ENCODE results near the gene ACTG2.
"Not testable (repeated sequence)": the region's sequence is repeated elsewhere in the genome, so short reads cannot be mapped to it uniquely, and the experiment has no call there.

Gene ACTG2

DNA sequence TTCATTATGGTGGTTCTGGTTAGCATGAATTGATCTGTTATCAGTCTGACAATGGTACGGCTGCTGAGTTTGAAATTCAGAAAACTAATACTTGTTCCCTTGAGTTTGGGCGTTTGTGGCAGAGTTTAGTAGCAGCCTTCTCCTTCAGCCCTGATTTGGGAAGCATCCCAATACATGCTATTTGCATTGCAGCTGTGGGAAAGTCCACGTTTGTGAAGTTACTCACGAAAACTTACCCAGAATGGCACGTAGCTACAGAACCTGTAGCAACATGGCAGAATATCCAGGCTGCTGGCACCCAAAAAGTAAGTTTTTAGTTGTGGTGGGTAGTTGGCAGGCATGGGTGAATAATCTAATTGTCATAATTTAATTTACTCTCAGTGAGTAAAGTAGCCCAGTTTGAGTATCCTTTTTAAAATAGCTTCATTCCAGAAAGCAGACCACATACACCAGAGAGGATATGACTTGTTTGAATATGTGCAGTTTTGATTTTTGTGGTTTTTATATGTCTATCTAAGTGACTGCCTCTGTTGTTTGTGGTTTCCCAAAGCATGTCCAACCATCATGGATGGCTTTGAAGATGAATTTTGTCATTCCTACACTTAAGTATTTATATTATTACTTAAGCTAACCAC lies 46.0 kb downstream of the ACTG2 start:
- no peak for DNase-seq

DNA sequence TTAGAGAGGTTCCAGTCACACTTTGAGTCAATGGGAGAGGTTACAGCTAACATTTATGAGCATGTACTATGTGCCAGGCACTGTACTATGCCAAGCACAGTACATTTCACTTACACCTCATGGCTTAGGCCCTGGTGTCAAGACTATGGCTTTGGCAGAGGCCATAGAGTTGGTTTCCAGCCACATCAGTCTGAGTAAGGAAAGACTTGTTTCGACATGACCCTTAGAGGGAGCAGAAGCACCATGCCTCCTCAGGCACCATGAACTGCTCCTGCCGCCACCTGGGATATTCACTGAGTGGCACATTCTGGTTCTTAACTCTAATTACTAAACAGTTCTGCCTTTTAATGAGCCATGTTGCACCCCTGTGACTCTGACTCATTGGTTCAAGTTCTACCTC lies 46.6 kb downstream of the ACTG2 start:
- no peak for DNase-seq

- DNase-seq: not testable (repeated sequence)
Observed at GRCh38 chr2:73940066-73940465, 47.3 kb downstream of the ACTG2 start.

DNA sequence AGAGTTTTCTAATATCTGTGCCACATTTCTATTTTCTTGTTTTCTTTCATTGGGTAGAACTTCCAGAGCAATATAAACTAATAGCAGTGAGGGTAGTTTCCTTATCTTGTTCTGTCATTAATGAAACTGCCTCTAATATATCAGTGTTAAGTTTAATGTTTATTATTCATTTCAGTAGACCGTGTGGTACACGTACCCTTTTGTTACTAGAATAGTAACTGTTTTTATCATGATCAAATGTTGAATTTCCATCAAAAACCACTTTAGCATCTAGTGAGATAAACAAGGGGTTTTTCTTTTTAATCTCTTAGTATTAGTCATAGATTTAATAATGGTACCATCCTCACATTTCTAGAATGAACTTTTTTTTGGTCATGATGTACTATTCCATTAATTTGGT lies 49.9 kb downstream of the ACTG2 start:
- no peak for DNase-seq

DNA sequence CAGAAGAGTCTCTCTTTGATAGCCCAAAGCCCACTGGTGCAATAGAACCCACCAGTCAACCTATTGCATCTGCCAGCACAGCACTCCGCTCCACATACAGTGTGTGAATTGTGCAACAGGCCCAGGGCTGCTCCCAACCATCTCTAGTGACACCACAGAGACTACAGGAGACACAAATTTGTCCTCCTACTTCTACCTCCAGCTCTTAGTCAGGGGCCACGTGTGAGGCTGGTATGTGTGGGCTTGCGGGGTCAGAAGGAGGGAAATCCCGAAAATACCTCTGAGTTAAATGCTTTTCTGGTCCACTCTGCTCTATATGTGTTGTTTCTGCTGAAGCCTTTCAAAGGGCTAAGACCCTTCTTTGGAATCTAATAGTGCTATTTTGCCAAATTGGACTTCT lies 51.9 kb downstream of the ACTG2 start:
- no peak for DNase-seq

DNA sequence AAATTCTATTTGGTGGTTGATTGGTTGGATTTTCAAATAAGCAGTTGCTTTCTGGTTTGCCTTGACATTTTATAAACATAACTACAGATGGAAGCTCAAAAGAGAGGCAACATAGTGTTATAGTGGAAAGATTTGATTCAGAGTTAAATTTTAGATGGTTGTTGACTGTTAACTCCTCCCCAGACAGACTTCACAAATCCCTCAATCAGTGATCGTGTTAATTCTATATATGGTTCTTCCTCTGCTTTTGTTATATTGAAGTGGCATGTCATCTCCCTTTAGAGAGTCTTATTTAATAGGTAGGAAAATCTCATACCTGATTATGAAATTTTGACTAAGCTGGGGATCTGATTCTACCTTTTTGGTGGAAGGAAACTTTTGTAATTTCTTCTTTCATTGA lies 53.4 kb downstream of the ACTG2 start:
- DNase-seq: no peak

DNA sequence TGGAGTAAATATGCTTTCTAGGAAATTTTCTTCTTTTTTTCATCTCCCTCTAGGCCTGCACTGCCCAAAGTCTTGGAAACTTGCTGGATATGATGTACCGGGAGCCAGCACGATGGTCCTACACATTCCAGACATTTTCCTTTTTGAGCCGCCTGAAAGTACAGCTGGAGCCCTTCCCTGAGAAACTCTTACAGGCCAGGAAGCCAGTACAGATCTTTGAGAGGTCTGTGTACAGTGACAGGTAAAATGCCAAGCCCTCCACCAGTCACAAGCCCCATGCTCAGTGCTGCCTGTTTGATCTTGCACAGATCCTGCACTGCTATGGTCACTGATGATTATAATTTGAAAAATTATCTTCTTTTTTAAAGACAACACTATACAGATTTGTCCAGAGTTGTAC lies 53.9 kb downstream of the ACTG2 start:
- no peak for DNase-seq

DNA sequence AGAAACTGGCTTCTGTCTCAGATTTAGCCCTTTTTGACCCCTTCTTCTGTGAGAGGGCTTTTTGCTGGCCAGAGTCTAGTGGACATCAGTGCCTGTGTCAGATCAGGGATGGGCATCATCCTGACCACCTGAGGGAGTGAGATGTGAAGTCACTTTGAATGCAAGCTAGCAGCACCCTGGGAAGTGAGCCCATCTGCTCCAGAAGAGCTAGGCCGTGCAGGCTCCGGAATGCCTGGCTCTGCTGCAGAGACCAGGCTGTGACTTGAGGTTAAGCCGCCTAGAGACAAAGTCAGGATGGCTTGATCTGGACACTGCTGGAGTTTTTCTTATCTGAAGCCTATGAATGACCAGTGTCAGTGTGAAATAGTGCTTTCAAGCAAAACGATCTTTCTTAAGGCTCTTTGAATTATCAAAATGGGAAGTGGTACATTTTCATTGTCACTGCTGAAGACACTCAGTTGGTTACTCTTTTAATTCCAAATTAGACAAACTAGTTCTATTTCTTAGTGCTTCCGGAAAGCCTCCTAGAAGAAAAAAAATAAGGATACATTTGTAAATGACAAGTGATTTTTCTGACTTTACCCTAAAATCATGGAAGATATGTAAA lies 54.7 kb downstream of the ACTG2 start:
- no peak for DNase-seq

DNA sequence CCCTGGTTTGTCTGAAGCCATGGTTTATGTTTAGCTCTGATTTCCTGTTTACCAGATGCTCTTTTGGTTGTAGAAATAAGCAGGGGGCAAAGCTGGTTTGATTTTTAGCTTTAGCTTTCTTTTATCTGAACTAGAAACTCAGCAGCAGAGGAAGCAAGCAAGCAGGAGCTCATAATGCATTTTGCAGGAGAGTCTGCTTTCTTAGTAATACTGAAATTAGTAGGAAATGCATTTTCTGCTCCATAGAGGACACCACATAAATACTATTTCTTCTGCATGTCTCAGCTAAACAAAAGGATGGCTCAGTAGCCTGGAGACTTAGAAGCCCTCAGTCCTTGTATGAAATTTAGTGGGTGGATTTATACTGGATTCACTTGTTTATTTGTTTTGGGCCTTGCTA lies 57.0 kb downstream of the ACTG2 start:
- DNase-seq: no peak

GRCh38 chr2:73952499-73953446 lies 60.0 kb downstream of the ACTG2 start:
- DNase-seq: no peak

- no peak for DNase-seq
Observed at GRCh38 chr2:73956218-73956865, 63.5 kb downstream of the ACTG2 start.

GRCh38 chr2:73961274-73961673 lies 68.5 kb downstream of the ACTG2 start:
- DNase-seq: no peak

DNA sequence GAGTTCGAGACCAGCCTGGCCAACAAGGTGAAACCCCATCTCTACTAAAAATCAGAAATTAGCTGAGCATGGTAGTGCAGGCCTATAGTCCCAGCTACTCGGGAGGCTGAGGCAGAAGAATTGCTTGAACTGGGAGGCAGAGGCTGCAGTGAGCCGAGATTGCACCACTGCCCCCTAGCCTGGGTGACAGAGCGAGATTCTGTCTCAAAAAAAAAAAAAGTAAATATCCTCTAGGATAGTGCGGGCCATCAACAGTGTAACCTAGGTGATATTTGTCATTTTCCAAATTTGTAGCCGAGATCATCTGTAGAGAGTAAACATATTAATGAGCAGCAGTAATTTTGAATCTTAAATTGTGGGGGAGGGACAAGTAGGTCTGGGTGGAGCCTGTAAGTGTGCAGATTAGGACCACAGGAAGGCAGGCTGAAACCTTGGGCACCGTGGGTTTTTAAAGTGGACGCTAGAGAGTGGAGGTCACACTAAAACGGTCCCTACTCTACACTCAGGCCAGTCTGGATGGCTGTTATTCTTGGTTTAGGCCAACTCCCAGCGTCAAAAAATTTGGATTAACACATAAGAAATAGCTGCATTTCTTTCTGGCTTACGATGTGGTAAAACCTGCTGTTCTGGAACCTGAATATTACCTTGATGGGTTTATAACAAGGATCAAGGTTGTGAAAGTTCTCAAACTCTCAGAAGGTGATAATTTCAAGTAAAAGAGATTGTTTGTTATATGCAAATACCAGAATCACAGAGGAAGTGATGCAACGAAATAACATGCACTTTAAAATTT lies 69.2 kb downstream of the ACTG2 start:
- DNase-seq: no peak

DNA sequence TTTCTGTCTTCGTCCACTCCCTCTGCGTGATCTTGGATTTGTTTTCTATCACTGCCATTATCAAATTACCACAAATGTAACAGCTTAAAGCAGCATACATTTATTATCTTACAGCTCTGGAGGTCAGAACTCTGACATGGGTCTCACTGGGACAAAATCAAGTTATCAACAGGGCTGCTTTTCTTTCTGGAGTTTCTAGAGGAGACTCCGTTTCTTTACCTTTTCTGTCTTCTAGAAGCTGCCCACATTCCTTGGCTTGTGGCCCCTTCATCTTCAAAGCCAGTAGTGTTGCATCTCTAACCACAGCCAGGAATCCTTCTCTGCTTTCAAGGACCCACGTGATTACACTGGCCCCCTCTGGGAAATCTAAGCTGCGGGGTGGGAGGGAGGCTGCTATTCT lies 70.0 kb downstream of the ACTG2 start:
- DNase-seq: no peak

DNA sequence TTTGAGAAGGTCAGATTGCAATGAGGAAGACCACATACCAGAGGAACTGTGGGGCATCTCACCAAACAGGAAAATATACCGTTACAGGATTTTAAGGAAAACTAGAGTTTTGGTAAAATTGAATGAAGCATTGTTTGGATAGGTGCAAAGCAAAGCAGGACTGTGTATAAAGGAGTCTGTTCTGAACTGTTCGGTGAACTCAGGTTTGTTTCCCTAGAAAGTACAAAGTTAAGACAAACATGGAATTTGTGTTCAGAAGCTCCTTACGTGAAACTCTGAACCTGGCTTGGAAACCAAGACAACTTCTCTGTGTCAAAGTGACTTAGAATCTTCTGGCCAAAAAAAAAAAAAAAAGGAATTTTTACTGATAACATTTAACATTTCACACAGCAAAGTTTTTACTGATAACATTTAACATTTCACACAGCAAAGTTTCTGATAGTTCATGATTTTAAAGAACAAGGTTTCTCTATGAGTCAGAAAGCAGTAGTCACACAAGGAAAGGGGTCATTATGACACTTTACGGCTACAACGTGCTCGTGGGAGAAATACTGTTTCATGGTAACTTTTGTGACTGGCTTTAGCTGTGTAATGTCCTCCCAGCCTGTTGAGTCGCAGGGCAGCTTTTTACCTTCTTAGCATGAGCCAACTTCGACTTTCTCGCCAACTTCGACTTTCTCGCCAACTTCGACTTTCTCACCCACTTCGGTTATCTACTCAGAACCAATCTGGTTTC lies 70.7 kb downstream of the ACTG2 start:
- DNase-seq: no peak

DNA sequence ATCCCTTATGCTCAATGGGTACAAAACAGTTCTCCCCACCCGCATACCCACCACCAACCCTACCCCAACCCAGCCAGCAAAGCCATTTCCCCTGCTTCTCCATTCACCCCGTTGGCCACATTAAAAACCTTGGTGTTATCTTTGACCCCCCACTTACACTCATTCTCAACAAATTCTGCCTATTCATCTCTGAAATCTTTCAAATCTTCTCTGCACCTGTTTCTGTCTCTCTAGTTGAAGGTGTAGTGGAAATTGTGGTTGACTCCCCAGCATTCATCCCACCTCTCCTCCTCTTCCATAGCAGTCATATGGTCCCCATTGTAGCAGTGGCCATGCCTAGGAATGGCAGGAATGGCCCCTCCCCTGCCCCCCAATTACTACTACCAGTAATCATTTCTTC lies 71.4 kb downstream of the ACTG2 start:
- DNase-seq: no peak

GRCh38 chr2:73965053-73965452 lies 72.2 kb downstream of the ACTG2 start:
- no peak for DNase-seq

GRCh38 chr2:73968357-73968937 lies 75.6 kb downstream of the ACTG2 start:
- DNase-seq: no peak

DNA sequence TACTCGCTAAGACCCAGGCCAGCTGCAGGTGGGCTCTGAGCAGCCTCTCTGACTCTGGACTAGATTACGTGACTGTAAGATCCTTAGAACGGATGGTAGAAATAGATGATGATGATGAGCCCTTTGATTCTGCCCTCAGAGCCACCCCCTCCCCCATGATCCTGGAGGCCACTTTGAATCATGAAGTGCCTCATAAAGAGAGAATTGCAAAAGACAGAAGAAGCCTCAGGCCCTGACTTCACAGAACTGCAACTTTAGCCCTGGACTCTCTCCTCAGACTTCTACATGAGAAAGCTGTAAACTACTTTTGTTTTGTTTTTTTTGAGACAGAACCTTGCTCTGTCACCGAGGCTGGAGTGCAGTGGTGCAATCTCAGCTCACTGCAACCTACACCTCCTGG lies 76.5 kb downstream of the ACTG2 start:
- DNase-seq: no peak
